ENCODE measurements around the gene SLC6A1. TPM values are rescaled to one million over a fixed set of nuclear protein-coding genes. Genes with fewer than 3 reads are reported as not detected.

SLC6A1 gene
- total RNA-seq, 1 experiment from 2014 or later: not detected

GRCh38 chr3:11084677-11085076 is 92.1 kb downstream of the SLC6A1 start:
- POLR2A ChIA-PET: interaction anchor here (0.7 kb wide), 1 partner anchor 12 kb away, joined by 4 read pairs; no protein-coding TSS in a partner anchor

GRCh38 chr3:11085093-11085840 is 92.7 kb downstream of the SLC6A1 start:
- H3K36me3 Mint-ChIP-seq (ENCODE audit: insufficient read depth, unreplicated experiment): no peaks in the 10 kb centered on the region
- CTCF ChIA-PET: interaction anchor here (0.6 to 0.8 kb wide), 2 partner anchors 25 to 941 kb away, joined by 3 to 4 read pairs; no protein-coding TSS in a partner anchor
- H3K27me3 Mint-ChIP-seq (ENCODE audit: insufficient read depth, unreplicated experiment): no peaks in the 10 kb centered on the region
- H3K4me1 Mint-ChIP-seq (ENCODE audit: insufficient read depth, unreplicated experiment): peaks cover 14% of the 10 kb centered on the region
- POLR2A ChIA-PET: no interaction called here
- no peaks in the 10 kb centered on the region for H3K9me3 Mint-ChIP-seq (ENCODE audit: unreplicated experiment)
- H3K27ac Mint-ChIP-seq (ENCODE audit: low read depth, unreplicated experiment): no peak overlapping the region
- BruUV-seq (replicated peaks): no TSS peak
- no peak for TF ChIP-seq CTCF (IDR thresholded peaks at IDR 0.05; ENCODE audit: unreplicated experiment)
- no peak for DNase-seq (ENCODE audit: unreplicated experiment)
- intact Hi-C loops (cut with micrococcal nuclease): no loop called here
- H3K4me3 Mint-ChIP-seq (ENCODE audit: unreplicated experiment): no peak overlapping the region

More at GRCh38 chr3:11084677-11085076, 92.1 kb downstream of the SLC6A1 start:
- BruUV-seq (replicated peaks): no TSS peak
- intact Hi-C loops (cut with micrococcal nuclease): no loop called here
- CTCF ChIA-PET: interaction anchor here (0.6 to 0.9 kb wide), 3 partner anchors 10 to 1374 kb away, joined by 3 to 4 read pairs (median 4); no protein-coding TSS in a partner anchor
- H3K4me3 Mint-ChIP-seq (ENCODE audit: unreplicated experiment): no peak overlapping the region
- no peaks in the 10 kb centered on the region for H3K27me3 Mint-ChIP-seq (ENCODE audit: insufficient read depth, unreplicated experiment)
- no peak for TF ChIP-seq CTCF (IDR thresholded peaks at IDR 0.05; ENCODE audit: unreplicated experiment)
- H3K36me3 Mint-ChIP-seq (ENCODE audit: insufficient read depth, unreplicated experiment): no peaks in the 10 kb centered on the region
- no peak for DNase-seq (ENCODE audit: unreplicated experiment)
- peaks cover 14% of the 10 kb centered on the region for H3K4me1 Mint-ChIP-seq (ENCODE audit: insufficient read depth, unreplicated experiment)
- H3K27ac Mint-ChIP-seq (ENCODE audit: low read depth, unreplicated experiment): no peak overlapping the region
- no peaks in the 10 kb centered on the region for H3K9me3 Mint-ChIP-seq (ENCODE audit: unreplicated experiment)

- ChIA-PET CTCF (no interaction called here), POLR2A (no interaction called here)
- Mint-ChIP-seq H3K9me3 (ENCODE audit: unreplicated experiment) (no peaks in the 10 kb centered on the region), H3K4me1 (ENCODE audit: insufficient read depth, unreplicated experiment) (peaks cover 8% of the 10 kb centered on the region), H3K36me3 (ENCODE audit: insufficient read depth, unreplicated experiment) (no peaks in the 10 kb centered on the region), H3K27ac (ENCODE audit: low read depth, unreplicated experiment) (no peak overlapping the region), H3K27me3 (ENCODE audit: insufficient read depth, unreplicated experiment) (no peaks in the 10 kb centered on the region), H3K4me3 (ENCODE audit: unreplicated experiment) (no peak overlapping the region)
- TF ChIP-seq CTCF (IDR thresholded peaks at IDR 0.05; ENCODE audit: unreplicated experiment): no peak
- intact Hi-C loops (cut with micrococcal nuclease): no loop called here
- no peak for DNase-seq (ENCODE audit: unreplicated experiment)
- no TSS peak for BruUV-seq (replicated peaks)
These were observed 94.3 kb downstream of the SLC6A1 start for GRCh38 chr3:11086856-11087255.

- H3K4me1 Mint-ChIP-seq (ENCODE audit: insufficient read depth, unreplicated experiment): peaks cover 8% of the 10 kb centered on the region
- ChIA-PET POLR2A (no interaction called here), CTCF (interaction anchor here (2.6 kb wide), 1 partner anchor 27 kb away, joined by 12 read pairs; no protein-coding TSS in a partner anchor)
- H3K27ac Mint-ChIP-seq (ENCODE audit: low read depth, unreplicated experiment): no peak overlapping the region
- BruUV-seq (replicated peaks): no TSS peak
- H3K36me3 Mint-ChIP-seq (ENCODE audit: insufficient read depth, unreplicated experiment): no peaks in the 10 kb centered on the region
- H3K9me3 Mint-ChIP-seq (ENCODE audit: unreplicated experiment): no peaks in the 10 kb centered on the region
- no peaks in the 10 kb centered on the region for H3K27me3 Mint-ChIP-seq (ENCODE audit: insufficient read depth, unreplicated experiment)
- TF ChIP-seq CTCF (IDR thresholded peaks at IDR 0.05; ENCODE audit: unreplicated experiment): no peak
- no peak for DNase-seq (ENCODE audit: unreplicated experiment)
- H3K4me3 Mint-ChIP-seq (ENCODE audit: unreplicated experiment): no peak overlapping the region
- intact Hi-C loops (cut with micrococcal nuclease): no loop called here
These were observed 95.5 kb downstream of the SLC6A1 start for GRCh38 chr3:11088066-11088465.
